Mononuclear cell (primary cell): Measurements from ENCODE around the gene FOLH1. TPM values are rescaled to one million over a fixed set of nuclear protein-coding genes. Genes with fewer than 3 reads are reported as not detected.
"Not testable (repeated sequence)": the region's sequence is repeated elsewhere in the genome, so short reads cannot be mapped to it uniquely, and the experiment has no call there.

Source experiments
- H3K27me3 ChIP-seq: 2 replicates; pipeline ENCODE4 v1.6.0; 2011; ENCODE audit warnings: low read length, control low read depth; ENCODE audit not compliant: insufficient read depth
- H3K4me1 ChIP-seq: 2 replicates; pipeline ENCODE4 v1.5.1; 2011; ENCODE audit warnings: mild to moderate bottlenecking, low read length, control low read depth; ENCODE audit not compliant: insufficient read depth
- H3K4me3 ChIP-seq: 2 replicates; pipeline ENCODE4 v1.5.1; 2011; ENCODE audit warnings: mild to moderate bottlenecking, low read length, moderate library complexity
- H3K9me3 ChIP-seq: 2 replicates; pipeline ENCODE4 v1.5.1; 2011; ENCODE audit warnings: low read depth, mild to moderate bottlenecking, control low read depth, low read length
- total RNA-seq: library from RNA; depleted of rRNA; stranded (reverse); fragments of >200 nt; gene quantifications from one replicate; pipeline ENCODE4 v1.2.3, GENCODE V29; 2012

Gene FOLH1
- total RNA-seq, result not detected

- Histone ChIP-seq H3K4me1 (no peaks in the 10 kb centered on the region), H3K4me3 (no peak within 1 kb of the TSS), H3K9me3 (no peaks in the 10 kb centered on the region), H3K27me3 (peaks cover 7% of the 10 kb centered on the region)
These were observed at the start of gene FOLH1 for GRCh38 chr11:49208006-49208721. TSS of gene FOLH1 (minus strand) at chr11:49208602. CDS start at chr11:49208409, 193 bp downstream.

GRCh38 chr11:49255148-49255547 is 46.7 kb upstream of the FOLH1 start:
- H3K9me3 ChIP-seq, H3K4me1 ChIP-seq, H3K4me3 ChIP-seq, H3K27me3 ChIP-seq: not testable (repeated sequence)

DNA sequence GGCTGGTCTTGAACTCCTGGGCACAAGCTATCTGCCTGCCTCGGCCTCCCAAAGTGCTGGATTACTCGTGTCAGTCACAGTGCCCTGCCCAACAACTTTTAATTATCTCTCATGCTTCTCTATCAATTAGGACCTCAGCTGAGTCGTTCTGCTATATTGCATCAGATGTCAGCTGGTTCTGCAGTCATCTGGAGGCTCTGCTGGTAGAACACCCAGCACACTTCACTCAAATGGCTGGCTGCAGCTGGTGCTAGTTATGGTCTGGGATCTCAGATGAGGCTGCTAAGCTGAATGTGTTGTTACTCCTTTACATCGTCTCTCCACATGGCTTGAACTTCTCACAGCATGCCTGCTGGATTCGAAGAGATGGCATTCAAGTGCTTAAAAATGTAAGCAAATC is 42.8 kb upstream of the FOLH1 start:
- not testable (repeated sequence) for H3K4me1 ChIP-seq, H3K4me3 ChIP-seq, H3K27me3 ChIP-seq, H3K9me3 ChIP-seq

DNA sequence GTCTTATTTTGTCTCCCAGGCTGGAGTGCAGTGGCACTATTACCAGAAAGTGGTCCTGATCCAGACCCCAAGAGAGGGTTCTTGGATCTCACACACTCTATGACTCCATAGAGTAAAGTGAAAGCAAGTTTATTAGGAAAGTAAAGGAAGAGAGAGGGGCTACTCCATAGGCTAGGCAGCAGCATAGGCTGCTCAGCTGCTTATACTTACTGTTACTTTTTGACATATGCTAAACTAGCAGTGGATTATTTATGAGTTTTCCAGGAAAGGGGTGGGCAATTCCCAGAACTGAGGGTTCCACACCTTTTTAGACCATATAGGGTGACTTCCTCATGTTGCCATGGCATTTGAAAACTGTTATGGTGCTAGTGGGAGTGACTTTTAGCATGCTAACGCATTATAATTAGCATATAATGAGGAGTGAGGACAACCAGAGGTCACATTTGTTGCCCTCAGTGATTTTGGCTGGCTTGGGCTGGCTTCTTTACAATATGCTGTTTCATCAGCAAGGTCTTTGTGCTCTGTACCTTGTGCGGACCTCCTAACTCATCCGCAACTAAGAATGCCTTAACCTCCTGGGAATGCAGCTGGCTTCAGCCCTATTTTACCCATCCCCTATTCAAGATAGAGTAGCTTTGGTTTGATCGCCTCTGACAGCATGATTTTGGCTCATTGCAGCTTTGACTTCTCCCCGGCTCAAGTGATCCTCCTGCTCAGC is 42.2 kb upstream of the FOLH1 start:
- H3K4me3 ChIP-seq, H3K9me3 ChIP-seq, H3K4me1 ChIP-seq, H3K27me3 ChIP-seq: not testable (repeated sequence)

- H3K9me3 ChIP-seq, H3K4me3 ChIP-seq, H3K4me1 ChIP-seq, H3K27me3 ChIP-seq: not testable (repeated sequence)
These were observed 41.0 kb upstream of the FOLH1 start for GRCh38 chr11:49249363-49249762.

GRCh38 chr11:49233685-49234084 is 25.3 kb upstream of the FOLH1 start:
- H3K27me3 ChIP-seq, H3K4me3 ChIP-seq, H3K9me3 ChIP-seq, H3K4me1 ChIP-seq: not testable (repeated sequence)

GRCh38 chr11:49233019-49233418 is 24.6 kb upstream of the FOLH1 start:
- H3K27me3 ChIP-seq, H3K4me3 ChIP-seq, H3K9me3 ChIP-seq, H3K4me1 ChIP-seq: not testable (repeated sequence)

DNA sequence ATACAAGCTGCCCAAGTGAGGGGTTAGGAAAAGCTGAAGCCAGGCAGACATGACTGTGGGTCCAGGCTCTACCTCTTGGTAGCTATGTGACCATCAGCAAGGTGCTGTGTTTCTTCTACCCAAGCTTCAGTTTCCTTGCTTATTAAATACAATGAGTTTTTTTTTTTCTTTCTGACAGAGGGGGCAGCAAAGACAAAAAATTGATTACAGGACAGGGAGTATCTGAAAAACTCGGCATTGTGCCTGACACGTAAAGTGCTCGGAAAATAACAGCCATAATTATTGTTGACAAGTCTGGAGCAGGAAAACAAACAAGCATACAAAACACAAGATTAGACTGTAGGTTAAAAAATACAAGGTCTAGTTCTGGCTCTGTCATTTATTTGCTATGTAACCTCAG is 23.3 kb upstream of the FOLH1 start:
- not testable (repeated sequence) for H3K9me3 ChIP-seq, H3K27me3 ChIP-seq, H3K4me3 ChIP-seq, H3K4me1 ChIP-seq

GRCh38 chr11:49230534-49230933 is 22.1 kb upstream of the FOLH1 start:
- not testable (repeated sequence) for H3K4me3 ChIP-seq, H3K9me3 ChIP-seq, H3K27me3 ChIP-seq, H3K4me1 ChIP-seq

DNA sequence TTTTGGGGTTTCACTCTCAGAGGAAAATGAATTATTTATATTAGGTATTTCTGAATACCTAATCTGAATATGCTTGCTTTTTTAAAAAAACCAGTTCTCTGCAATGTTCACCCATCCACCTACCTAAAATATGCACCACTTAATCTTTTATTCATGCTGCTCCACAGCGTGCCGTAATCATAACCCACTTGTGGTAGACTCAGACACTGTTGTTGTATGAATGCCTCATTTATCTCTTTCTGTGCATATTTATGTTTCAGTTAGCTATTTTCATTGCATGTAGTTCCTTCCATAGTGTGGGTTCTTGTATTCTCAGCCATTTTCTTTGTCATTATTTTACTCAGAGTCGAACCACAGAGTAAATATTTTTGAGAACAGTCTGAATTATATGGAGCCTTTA is 21.6 kb upstream of the FOLH1 start:
- not testable (repeated sequence) for H3K9me3 ChIP-seq, H3K4me3 ChIP-seq, H3K27me3 ChIP-seq, H3K4me1 ChIP-seq

GRCh38 chr11:49229136-49229535 is 20.7 kb upstream of the FOLH1 start:
- not testable (repeated sequence) for H3K27me3 ChIP-seq, H3K4me3 ChIP-seq, H3K4me1 ChIP-seq

GRCh38 chr11:49225255-49225785 is 16.9 kb upstream of the FOLH1 start:
- not testable (repeated sequence) for H3K9me3 ChIP-seq, H3K27me3 ChIP-seq, H3K4me3 ChIP-seq, H3K4me1 ChIP-seq

More at GRCh38 chr11:49229136-49229535, 20.7 kb upstream of the FOLH1 start:
- H3K9me3 ChIP-seq, result not testable (repeated sequence)

DNA sequence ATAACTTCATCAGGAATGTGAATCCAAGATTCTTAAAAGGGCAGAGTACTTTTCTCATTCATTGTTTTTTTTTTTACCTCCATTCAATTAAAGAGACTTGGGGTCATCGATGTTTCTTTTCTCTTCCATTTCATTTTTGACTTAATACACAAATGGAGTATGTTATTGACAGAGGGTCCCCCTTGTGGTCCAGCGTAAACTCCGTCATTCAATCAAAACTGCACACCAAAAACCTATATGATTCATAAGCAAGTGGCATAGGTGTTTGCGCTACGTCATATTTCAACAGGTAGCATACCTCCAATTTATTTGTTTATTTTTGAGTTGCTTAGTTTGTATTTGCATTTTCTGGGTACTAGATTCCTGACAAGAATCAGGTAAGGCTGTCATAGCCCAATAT is 12.7 kb upstream of the FOLH1 start:
- H3K4me3 ChIP-seq, result no peak overlapping the region
- H3K9me3 ChIP-seq, result no peaks in the 10 kb centered on the region
- H3K27me3 ChIP-seq, result no peaks in the 10 kb centered on the region
- no peaks in the 10 kb centered on the region for H3K4me1 ChIP-seq

DNA sequence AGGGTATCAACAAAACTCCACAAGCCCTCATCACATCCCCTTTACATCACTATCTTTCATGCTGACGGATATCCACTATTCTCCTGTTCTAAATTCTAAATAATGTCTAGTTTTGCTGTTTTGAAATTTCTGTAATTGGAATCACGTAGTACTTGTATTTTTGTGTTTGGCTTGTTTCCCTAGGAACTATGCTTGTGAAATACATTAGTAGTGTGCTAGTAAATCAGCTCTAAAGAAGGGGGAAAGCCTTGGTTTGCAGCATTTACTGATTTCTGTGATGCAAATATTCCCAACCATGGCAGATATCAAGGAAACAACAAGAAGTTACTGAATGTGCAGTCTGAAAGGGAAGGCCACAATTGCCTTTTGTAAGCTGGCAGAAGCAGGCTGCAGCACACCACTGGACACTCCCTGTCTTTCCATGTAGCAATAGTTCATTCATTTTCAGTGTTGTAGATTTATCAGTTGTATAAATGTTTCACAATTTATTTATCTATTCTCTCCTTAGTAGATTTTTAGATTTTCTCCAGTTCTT is 4.7 kb upstream of the FOLH1 start:
- H3K4me3 ChIP-seq, result no peak overlapping the region
- no peaks in the 10 kb centered on the region for H3K9me3 ChIP-seq
- no peaks in the 10 kb centered on the region for H3K4me1 ChIP-seq
- H3K27me3 ChIP-seq, result peaks cover 6% of the 10 kb centered on the region

GRCh38 chr11:49206999-49207398 is 1.4 kb downstream of the FOLH1 start:
- H3K4me3 ChIP-seq, H3K9me3 ChIP-seq, H3K4me1 ChIP-seq, H3K27me3 ChIP-seq: not testable (repeated sequence)
